Central memory CD8-positive, alpha-beta T cell (primary cell): Measurements from ENCODE around the gene PHC1.

ENCODE experiments used
- ATAC-seq: fragments of 150-1000 bp; cut with Tn5 transposase; replicated peaks from 2 replicates; pipeline ENCODE4 v1.10.0; 2022; ENCODE audit warnings: mild to moderate bottlenecking, moderate FRiP score, moderate number of reproducible peaks; ENCODE audit not compliant: poor library complexity, severe bottlenecking; ENCODE audit errors: extremely low read depth
- DNase-seq, 2 donors: peaks; one replicate each; pipeline ENCODE4 v3.0.0; 2021; ENCODE audit warnings: low spot score in 2 of 2
- H3K27ac Mint-ChIP-seq: one replicate; pipeline ENCODE4 v1.8.0; 2022; ENCODE audit warnings: low read depth, mild to moderate bottlenecking, moderate library complexity, mixed read lengths
- H3K27me3 Mint-ChIP-seq: one replicate; pipeline ENCODE4 v1.8.0; 2022; ENCODE audit warnings: mixed read lengths
- H3K36me3 Mint-ChIP-seq: one replicate; pipeline ENCODE4 v1.8.0; 2022; ENCODE audit warnings: mild to moderate bottlenecking, moderate library complexity, mixed read lengths; ENCODE audit not compliant: insufficient read depth
- H3K4me1 Mint-ChIP-seq: one replicate; pipeline ENCODE4 v1.8.0; 2022; ENCODE audit warnings: mixed read lengths
- H3K4me3 Mint-ChIP-seq: one replicate; pipeline ENCODE4 v1.8.0; 2022; ENCODE audit warnings: mild to moderate bottlenecking, moderate library complexity, mixed read lengths
- H3K9me3 Mint-ChIP-seq: one replicate; pipeline ENCODE4 v1.8.0; 2022; ENCODE audit warnings: mixed read lengths

PHC1 gene

DNA sequence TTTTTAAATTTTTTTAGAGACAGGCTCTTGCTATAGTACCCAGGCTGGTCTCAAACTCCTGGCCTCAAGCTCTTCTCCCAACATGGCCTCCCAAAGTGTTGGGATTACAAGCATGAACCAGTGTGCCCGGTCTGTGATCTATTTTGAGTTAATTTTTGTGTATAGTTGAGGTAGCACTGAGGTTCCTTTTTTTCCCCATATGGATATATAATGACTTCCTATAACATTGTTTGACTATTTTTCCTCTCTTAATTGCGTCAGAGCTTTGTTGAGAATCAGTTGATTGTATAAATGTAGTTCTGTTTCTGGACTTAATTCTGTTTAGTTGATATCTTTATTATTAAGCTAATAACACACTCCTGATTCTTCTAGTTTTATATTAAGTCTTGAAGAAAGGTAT is 43.8 kb downstream of the PHC1 start:
- no peak overlapping the region for H3K27ac Mint-ChIP-seq
- peaks cover 6% of the 10 kb centered on the region for H3K36me3 Mint-ChIP-seq
- DNase-seq (no peak), ATAC-seq (no peak)
- H3K9me3 Mint-ChIP-seq, result peaks cover 2% of the 10 kb centered on the region
- H3K4me3 Mint-ChIP-seq, result no peak overlapping the region
- no peaks in the 10 kb centered on the region for H3K27me3 Mint-ChIP-seq
- H3K4me1 Mint-ChIP-seq, result peaks cover 38% of the 10 kb centered on the region

DNA sequence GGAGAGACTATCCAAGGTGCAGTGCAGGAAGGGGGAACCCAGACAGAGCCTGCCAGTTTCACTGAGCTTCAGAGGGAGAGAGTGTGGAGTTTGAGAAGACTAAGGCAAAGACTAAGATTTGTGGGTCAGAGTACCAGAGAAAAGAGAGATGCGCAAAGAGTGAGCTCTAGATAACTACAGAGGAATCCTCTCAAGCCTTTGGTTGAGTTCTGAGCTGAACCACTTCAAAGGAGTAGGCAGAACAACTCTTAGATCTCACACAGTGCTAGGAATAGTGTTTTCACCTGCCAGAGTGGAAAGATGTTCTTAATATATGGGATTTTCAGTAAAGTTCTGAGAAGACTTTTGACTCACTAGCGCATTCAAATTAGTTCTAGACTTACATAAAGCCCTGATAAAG is 45.9 kb downstream of the PHC1 start:
- no peaks in the 10 kb centered on the region for H3K9me3 Mint-ChIP-seq
- DNase-seq, result no peak
- no peak for ATAC-seq

DNA sequence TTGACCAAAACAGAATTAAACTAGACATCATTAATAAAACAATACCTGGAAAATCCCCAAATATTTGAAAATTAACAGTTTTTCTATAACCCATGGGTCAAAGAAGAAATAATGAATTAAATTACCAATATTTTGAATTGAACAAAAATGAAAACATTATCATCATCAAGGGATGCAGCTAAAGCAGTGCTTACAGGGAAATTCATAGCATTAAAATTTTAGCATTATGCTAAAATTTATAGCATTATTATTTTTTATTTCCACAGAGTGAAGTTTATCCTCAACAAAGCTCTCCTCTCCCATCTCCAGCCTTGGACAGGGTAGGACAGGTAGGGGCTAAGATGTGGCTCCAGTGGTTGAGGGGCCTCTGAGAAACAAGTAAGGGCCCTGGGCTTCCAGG is 54.5 kb downstream of the PHC1 start:
- Mint-ChIP-seq H3K9me3 (peaks cover 6% of the 10 kb centered on the region), H3K4me1 (peaks cover 12% of the 10 kb centered on the region), H3K36me3 (no peaks in the 10 kb centered on the region), H3K27me3 (no peaks in the 10 kb centered on the region), H3K27ac (no peak overlapping the region), H3K4me3 (no peak overlapping the region)
- no peak for DNase-seq
- ATAC-seq, result no peak

More for the DNA sequence above, 45.9 kb downstream of the PHC1 start:
- Mint-ChIP-seq H3K27me3 (no peaks in the 10 kb centered on the region), H3K36me3 (peaks cover 1% of the 10 kb centered on the region), H3K4me3 (no peak overlapping the region), H3K4me1 (peaks cover 32% of the 10 kb centered on the region), H3K27ac (peak overlapping the region; percentile 20)

DNA sequence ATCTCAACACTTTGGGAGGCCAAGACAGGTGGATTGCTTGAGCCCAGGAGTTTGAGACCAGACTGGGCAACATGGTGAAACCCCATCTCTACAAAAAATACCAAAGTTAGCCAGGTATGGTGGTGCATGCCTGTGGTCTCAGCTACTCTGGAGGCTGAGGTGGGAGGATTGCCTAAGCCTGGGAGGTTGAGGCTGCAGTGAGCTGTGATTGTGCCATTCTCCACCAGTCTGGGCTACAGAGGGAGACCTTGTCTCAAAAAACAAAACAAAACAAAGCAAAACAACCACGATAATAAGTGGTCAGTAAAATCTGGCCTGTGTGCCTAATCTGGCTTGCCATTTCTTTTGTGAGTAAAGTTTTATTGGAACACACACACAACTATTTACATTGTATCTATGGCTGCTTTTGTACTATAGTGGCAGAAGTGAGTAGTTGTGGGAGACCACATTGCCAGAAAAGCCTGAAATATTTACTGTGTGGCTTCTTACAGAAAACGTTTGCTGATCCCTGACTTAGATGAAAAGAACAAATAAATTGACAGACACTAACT is 55.6 kb downstream of the PHC1 start:
- Mint-ChIP-seq H3K27me3 (no peaks in the 10 kb centered on the region), H3K9me3 (peaks cover 6% of the 10 kb centered on the region), H3K36me3 (no peaks in the 10 kb centered on the region), H3K4me1 (peaks cover 6% of the 10 kb centered on the region), H3K4me3 (no peak overlapping the region), H3K27ac (peak overlapping the region; percentile 77)
- no peak for DNase-seq
- ATAC-seq, result no peak

DNA sequence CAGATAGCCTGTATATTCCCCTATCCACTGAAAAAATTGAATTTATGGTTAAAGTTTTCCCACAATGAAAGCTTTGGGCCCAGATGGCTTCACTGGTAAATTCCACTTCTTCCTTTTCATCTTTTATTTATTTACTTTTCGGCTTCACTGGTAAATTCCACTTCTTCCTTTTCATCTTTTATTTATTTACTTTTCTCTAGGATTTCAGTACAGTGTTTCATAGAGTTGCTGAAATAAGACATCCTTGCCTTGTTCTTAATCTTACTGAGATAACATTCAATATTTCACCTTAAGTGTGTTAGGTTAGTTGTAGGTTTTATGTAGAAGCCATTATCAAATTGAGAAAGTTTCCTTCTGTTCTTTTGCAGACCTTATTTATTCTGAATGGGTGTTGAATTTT is 56.1 kb downstream of the PHC1 start:
- ATAC-seq, result no peak
- no peak for DNase-seq
- Mint-ChIP-seq H3K4me1 (peaks cover 8% of the 10 kb centered on the region), H3K36me3 (no peaks in the 10 kb centered on the region), H3K9me3 (peaks cover 6% of the 10 kb centered on the region), H3K27me3 (no peaks in the 10 kb centered on the region), H3K4me3 (no peak overlapping the region), H3K27ac (peak overlapping the region; percentile 77)

DNA sequence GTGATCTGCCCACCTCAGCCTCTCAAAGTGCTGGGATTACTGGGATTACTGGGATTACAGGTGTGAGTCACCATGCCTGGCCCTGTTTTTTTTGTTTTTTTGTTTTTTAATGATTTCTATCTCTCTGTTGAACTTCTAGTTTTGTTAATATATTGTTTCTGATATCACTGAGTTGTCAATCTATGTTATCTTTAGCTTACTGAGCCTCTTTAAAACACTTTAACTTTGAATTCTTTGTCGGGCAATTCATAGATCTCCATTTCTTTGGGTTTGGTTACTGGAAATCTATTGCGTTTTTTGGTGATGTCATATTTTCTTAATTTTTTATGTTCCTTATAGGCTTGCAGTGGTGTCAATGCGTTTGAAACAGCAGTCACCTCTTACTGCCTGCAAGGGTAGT is 65.8 kb downstream of the PHC1 start:
- peaks cover 13% of the 10 kb centered on the region for H3K9me3 Mint-ChIP-seq

DNA sequence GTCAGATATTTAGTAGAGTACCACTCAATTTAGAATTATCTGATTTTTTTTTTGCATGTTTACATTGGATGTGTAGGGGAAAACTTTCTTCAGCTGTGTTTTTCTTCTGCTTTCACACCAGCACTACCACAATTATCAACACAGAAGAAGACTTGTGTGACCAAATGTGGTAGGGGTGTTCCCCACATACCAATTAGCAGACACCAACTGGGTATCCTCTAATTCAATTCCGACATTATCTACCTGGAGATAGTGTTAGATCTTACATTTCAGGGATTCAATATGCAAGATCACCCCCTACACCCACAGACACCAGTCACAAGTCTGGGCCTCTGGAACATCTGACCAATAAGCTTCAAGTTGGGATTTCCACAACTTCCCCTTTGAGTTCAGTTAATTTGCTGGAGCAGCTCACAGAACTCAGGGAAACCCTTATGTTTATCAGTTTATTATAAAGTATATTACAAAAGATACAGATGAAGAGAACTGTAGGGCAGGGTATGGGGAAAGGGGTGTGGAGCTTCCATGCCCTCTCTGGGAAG is 71.0 kb downstream of the PHC1 start:
- DNase-seq, result no peak
- Mint-ChIP-seq H3K27me3 (no peaks in the 10 kb centered on the region), H3K36me3 (peaks cover 5% of the 10 kb centered on the region), H3K4me3 (no peak overlapping the region), H3K27ac (peak overlapping the region; percentile 63), H3K4me1 (peaks cover 48% of the 10 kb centered on the region), H3K9me3 (peaks cover 3% of the 10 kb centered on the region)
- ATAC-seq, result no peak

More for the DNA sequence above, 65.8 kb downstream of the PHC1 start:
- ATAC-seq (no peak), DNase-seq (no peak)
- Mint-ChIP-seq H3K4me3 (no peak overlapping the region), H3K4me1 (peaks cover 31% of the 10 kb centered on the region), H3K27ac (peak overlapping the region; percentile 44), H3K27me3 (no peaks in the 10 kb centered on the region), H3K36me3 (peaks cover 2% of the 10 kb centered on the region)

DNA sequence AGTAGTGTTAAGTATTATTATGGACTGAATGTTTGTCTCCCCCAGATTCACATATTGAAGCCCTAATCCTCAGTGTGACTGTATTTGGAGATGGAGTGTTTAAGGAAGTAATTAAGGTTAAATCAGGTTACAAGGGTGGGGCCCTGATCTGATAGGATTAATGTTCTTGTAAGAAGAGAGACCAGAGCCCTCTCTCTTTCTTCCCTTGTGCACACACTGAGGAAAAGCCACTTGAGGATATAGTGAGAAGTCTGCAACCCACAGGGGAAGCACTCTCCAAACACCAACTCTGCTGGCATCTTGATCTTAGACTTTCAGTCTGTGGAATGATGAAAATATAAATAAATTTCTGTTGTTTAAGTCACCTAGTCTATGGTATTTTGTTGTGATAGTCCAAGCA is 72.9 kb downstream of the PHC1 start:
- H3K27ac Mint-ChIP-seq, result peak overlapping the region; percentile 87
- H3K4me3 Mint-ChIP-seq, result peak overlapping the region; percentile 88
- H3K9me3 Mint-ChIP-seq, result no peaks in the 10 kb centered on the region
- no peak for ATAC-seq
- peaks cover 49% of the 10 kb centered on the region for H3K4me1 Mint-ChIP-seq
- peaks cover 8% of the 10 kb centered on the region for H3K36me3 Mint-ChIP-seq
- no peak for DNase-seq
- H3K27me3 Mint-ChIP-seq, result no peaks in the 10 kb centered on the region

DNA sequence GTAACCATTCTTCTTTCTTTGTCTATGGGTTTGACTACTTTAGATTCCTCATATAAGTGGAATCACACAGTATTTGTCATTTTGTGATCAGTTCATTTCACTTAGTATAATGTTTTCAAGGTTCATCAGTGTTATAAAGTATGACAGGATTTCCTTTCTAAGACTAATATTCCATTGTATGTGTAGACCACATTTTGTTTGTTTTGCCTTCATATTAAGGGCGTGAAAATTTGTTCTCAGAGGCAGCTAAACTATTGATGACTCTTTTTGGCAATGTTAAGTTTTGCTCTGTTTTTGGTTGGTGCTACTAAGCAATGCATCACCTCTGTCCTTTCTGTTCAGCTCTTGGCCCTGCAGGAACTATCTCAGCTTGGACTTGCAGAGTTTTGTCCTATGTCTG is 73.4 kb downstream of the PHC1 start:
- H3K4me3 Mint-ChIP-seq, result peak overlapping the region; percentile 88
- no peak for DNase-seq
- peak; percentile 26 for ATAC-seq

DNA sequence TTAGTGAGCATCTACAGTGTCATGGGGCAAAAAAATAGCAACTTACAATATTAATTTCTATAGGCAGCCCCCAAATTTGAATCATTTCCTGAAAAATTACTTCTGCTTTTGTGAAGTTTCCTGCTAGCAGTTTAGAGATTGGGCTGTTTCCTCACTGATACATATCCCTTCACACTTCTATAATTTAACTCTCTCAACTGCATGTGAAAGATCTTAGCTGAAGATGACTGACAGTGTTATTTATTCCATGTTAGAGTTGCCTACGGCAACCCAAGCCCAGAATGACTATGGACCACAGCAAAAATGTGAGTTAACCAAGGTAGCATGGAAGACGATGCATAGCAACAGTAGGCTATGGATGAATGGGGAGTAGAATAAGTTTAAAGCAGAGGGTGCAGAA is 75.1 kb downstream of the PHC1 start, which contains the start of gene KLRG1:
KLRG1 (plus strand) TSS at position 134 of the 400 bp plus-strand sequence; CDS start at position 224, 90 bp downstream.
- Mint-ChIP-seq H3K36me3 (peaks cover 19% of the 10 kb centered on the region), H3K27me3 (no peaks in the 10 kb centered on the region), H3K4me1 (peaks cover 54% of the 10 kb centered on the region), H3K4me3 (peak within 1 kb of the TSS; percentile 88), H3K27ac (peak within 1 kb of the TSS; percentile 87), H3K9me3 (no peaks in the 10 kb centered on the region)
- DNase-seq, result peak in 1 of 2 donors; percentile 24
- peak; percentile 67 for ATAC-seq

More for the DNA sequence above, 73.4 kb downstream of the PHC1 start:
- H3K27ac Mint-ChIP-seq, result peak overlapping the region; percentile 87
- peaks cover 53% of the 10 kb centered on the region for H3K4me1 Mint-ChIP-seq
- H3K27me3 Mint-ChIP-seq, result no peaks in the 10 kb centered on the region
- no peaks in the 10 kb centered on the region for H3K9me3 Mint-ChIP-seq
- peaks cover 8% of the 10 kb centered on the region for H3K36me3 Mint-ChIP-seq
